A673 (cell line): ENCODE measurements around the gene CHCHD2. TPM values are rescaled to one million over a fixed set of nuclear protein-coding genes. Genes with fewer than 3 reads are reported as not detected.

Experiments used
- BruUV-seq: library from RNA; stranded (reverse); fragments of 400-500 nt; replicated peaks from 2 replicates; lab custom pipeline; 2021; lab: Mats Ljungman, UMichigan
- CTCF ChIA-PET: fragments of 300-600 bp; sonication (Branson Sonifier 250); formaldehyde crosslinking; loops from one replicate; lab custom pipeline; 2022; ENCODE audit warnings: antibody characterized with exemption; lab: Charles Lee
- POLR2A ChIA-PET: fragments of 300-600 bp; sonication (Branson Sonifier 250); formaldehyde crosslinking; loops from one replicate; lab custom pipeline; 2022; ENCODE audit warnings: antibody characterized with exemption; ENCODE audit not compliant: low non-redundant PET; lab: Charles Lee
- DNase-seq: peaks from one replicate; pipeline ENCODE4 v3.0.0-alpha.2; 2015; ENCODE audit warnings: low spot score
- H3K27ac ChIP-seq: fragments of 200-600 bp; sonication (generic); 2 replicates; pipeline ENCODE4 v1.5.1; 2016; ENCODE audit warnings: mixed run types, low read depth, mild to moderate bottlenecking, mixed read lengths, antibody characterized with exemption, low read length; ENCODE audit not compliant: poor library complexity, severe bottlenecking
- H3K27me3 ChIP-seq: fragments of 200-600 bp; sonication (generic); replicated peaks from 2 replicates; pipeline ENCODE4 v1.6.1; 2017; ENCODE audit warnings: mixed run types, low read depth, mild to moderate bottlenecking, mixed read lengths, antibody characterized with exemption, low read length; ENCODE audit not compliant: insufficient read depth, poor library complexity
- H3K36me3 ChIP-seq: fragments of 200-600 bp; sonication (generic); 2 replicates; pipeline ENCODE4 v1.6.1; 2016; ENCODE audit warnings: mixed run types, mild to moderate bottlenecking, mixed read lengths, antibody characterized with exemption, low read length; ENCODE audit not compliant: insufficient read depth, poor library complexity, severe bottlenecking
- H3K4me1 ChIP-seq: fragments of 200-600 bp; sonication (generic); 2 replicates; pipeline ENCODE4 v1.6.1; 2017; ENCODE audit warnings: mixed run types, mild to moderate bottlenecking, mixed read lengths, antibody characterized with exemption, low read length; ENCODE audit not compliant: insufficient read depth, poor library complexity, severe bottlenecking
- H3K4me3 ChIP-seq: fragments of 200-600 bp; sonication (generic); 2 replicates; pipeline ENCODE4 v1.5.1; 2016; ENCODE audit warnings: low read depth, mixed run types, mild to moderate bottlenecking, mixed read lengths, low read length; ENCODE audit not compliant: poor library complexity, severe bottlenecking
- H3K9me3 ChIP-seq: fragments of 200-600 bp; sonication (generic); 2 replicates; pipeline ENCODE4 v1.6.1; 2016; ENCODE audit warnings: mixed run types, low read depth, mild to moderate bottlenecking, mixed read lengths, antibody characterized with exemption, low read length; ENCODE audit not compliant: poor library complexity, severe bottlenecking
- EZH2 ChIP-seq: fragments of 200-600 bp; sonication (generic); IDR thresholded peaks from 2 replicates; pipeline ENCODE4 v1.6.1; 2017; ENCODE audit warnings: borderline replicate concordance, low read depth, mild to moderate bottlenecking, mixed read lengths, antibody characterized with exemption, low read length; ENCODE audit not compliant: poor library complexity, severe bottlenecking
- intact Hi-C: fragments of 100-400 bp; cut with micrococcal nuclease; formaldehyde crosslinking; loops from one replicate; pipeline ENCODE4 v1.10.0; 2022; ENCODE audit not compliant: unreplicated experiment
- total RNA-seq: library from RNA; stranded (reverse); gene quantifications from 2 replicates; pipeline ENCODE4 v1.2.3, GENCODE V29; 2021
- TF ChIP-seq, protein P1 (sequence below): fragments of 300-800, 200-600 bp; sonication (generic); conservative IDR thresholded peaks from 2 replicates; pipeline ENCODE4 v1.5.1; 2017; ENCODE audit warnings: low read depth, mild to moderate bottlenecking, antibody characterized with exemption, low read length, moderate library complexity, mixed read lengths

CHCHD2 gene
- total RNA-seq, 1 experiment from 2014 or later, result 533 TPM

- no peak for DNase-seq
- Histone ChIP-seq H3K4me3 (no peak overlapping the region), H3K4me1 (peaks cover 20% of the 10 kb centered on the region), H3K9me3 (no peaks in the 10 kb centered on the region), H3K36me3 (peaks cover 56% of the 10 kb centered on the region), H3K27ac (peak overlapping the region; percentile 86), H3K27me3 (no peaks in the 10 kb centered on the region)
- CTCF ChIA-PET, result interaction anchor here (1.0 kb wide), 1 partner anchor 11 kb away, joined by 6 read pairs; no protein-coding TSS in a partner anchor
- POLR2A ChIA-PET, result no interaction called here
- TF ChIP-seq EZH2, result no peak
- TF ChIP-seq, protein P1, sequence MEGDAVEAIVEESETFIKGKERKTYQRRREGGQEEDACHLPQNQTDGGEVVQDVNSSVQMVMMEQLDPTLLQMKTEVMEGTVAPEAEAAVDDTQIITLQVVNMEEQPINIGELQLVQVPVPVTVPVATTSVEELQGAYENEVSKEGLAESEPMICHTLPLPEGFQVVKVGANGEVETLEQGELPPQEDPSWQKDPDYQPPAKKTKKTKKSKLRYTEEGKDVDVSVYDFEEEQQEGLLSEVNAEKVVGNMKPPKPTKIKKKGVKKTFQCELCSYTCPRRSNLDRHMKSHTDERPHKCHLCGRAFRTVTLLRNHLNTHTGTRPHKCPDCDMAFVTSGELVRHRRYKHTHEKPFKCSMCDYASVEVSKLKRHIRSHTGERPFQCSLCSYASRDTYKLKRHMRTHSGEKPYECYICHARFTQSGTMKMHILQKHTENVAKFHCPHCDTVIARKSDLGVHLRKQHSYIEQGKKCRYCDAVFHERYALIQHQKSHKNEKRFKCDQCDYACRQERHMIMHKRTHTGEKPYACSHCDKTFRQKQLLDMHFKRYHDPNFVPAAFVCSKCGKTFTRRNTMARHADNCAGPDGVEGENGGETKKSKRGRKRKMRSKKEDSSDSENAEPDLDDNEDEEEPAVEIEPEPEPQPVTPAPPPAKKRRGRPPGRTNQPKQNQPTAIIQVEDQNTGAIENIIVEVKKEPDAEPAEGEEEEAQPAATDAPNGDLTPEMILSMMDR, result no peak
- intact Hi-C loops, result no loop called here
- TSS peak; percentile 38 for BruUV-seq
These were observed 42.8 kb downstream of the CHCHD2 start for GRCh38 chr7:56063500-56063881.

DNA sequence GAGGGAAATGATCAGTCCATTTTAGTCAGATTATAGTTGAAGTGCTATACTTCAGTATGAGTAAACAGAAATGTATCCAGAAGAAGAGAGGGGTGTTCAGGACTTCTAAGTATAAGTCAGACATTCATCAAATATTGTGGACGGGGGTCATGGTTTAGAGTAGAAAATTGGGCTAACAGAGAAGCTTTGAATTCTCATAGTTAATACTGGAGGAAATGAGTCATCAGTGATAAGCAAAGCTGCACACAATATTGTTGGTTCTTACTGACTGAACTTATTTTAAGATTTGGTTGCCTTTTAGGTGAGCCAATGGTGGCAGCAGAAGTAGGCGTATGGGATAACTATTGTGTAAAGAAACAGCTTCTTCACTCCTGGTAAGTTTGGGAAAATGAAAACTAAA, 43.9 kb downstream of the CHCHD2 start:
- no peak overlapping the region for H3K4me3 ChIP-seq
- intact Hi-C loops, result no loop called here
- no peaks in the 10 kb centered on the region for H3K27me3 ChIP-seq
- H3K9me3 ChIP-seq, result no peaks in the 10 kb centered on the region
- no peak for TF ChIP-seq EZH2
- TF ChIP-seq, protein P1, result no peak
- POLR2A ChIA-PET, result no interaction called here
- no TSS peak for BruUV-seq
- H3K27ac ChIP-seq, result peak overlapping the region; percentile 63
- peaks cover 20% of the 10 kb centered on the region for H3K4me1 ChIP-seq
- DNase-seq, result peak; percentile 73
- H3K36me3 ChIP-seq, result peaks cover 64% of the 10 kb centered on the region
- CTCF ChIA-PET, result no interaction called here

DNA sequence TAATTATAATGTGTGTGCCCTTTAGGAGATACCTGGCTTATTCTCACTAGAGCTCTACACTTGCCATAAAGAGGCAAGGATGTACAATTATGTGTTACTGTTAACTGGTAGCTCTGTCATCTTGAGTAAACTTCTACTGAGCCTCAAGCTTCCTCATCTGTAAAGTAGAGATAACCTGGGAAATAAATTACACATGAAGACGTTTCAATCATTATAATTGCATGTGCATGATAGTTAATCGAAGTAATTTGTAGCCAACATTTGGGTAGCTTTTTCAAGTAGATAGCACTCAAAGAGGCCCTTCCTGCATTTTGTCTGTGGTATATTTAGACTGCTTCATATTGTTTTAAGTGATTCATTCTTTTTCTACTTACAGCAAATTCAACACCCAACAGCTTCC, 52.3 kb downstream of the CHCHD2 start:
- intact Hi-C loops, result no loop called here
- H3K4me3 ChIP-seq, result no peak overlapping the region
- H3K27me3 ChIP-seq, result no peaks in the 10 kb centered on the region
- POLR2A ChIA-PET, result no interaction called here
- H3K36me3 ChIP-seq, result peaks cover 65% of the 10 kb centered on the region
- peaks cover 35% of the 10 kb centered on the region for H3K4me1 ChIP-seq
- TF ChIP-seq EZH2, result no peak
- TF ChIP-seq, protein P1, result no peak
- no peak for DNase-seq
- no peaks in the 10 kb centered on the region for H3K9me3 ChIP-seq
- H3K27ac ChIP-seq, result no peak overlapping the region
- CTCF ChIA-PET, result no interaction called here
- no TSS peak for BruUV-seq
